ENCODE results near the gene MRPS11.

MRPS11 gene

GRCh38 chr15:88454236-88454635, 13.3 kb upstream of the MRPS11 start:
- no peaks in the 10 kb centered on the region for H3K9me3 ChIP-seq (replicated peaks; ENCODE audit: insufficient read depth, low read length)
- H3K4me3 ChIP-seq (ENCODE audit: low read length) = no peak overlapping the region
- no peaks in the 10 kb centered on the region for H3K9me2 ChIP-seq (replicated peaks; ENCODE audit: insufficient read depth, low read length)
- no peak overlapping the region for H2AFZ ChIP-seq (ENCODE audit: low read length)
- TF ChIP-seq, protein P1, sequence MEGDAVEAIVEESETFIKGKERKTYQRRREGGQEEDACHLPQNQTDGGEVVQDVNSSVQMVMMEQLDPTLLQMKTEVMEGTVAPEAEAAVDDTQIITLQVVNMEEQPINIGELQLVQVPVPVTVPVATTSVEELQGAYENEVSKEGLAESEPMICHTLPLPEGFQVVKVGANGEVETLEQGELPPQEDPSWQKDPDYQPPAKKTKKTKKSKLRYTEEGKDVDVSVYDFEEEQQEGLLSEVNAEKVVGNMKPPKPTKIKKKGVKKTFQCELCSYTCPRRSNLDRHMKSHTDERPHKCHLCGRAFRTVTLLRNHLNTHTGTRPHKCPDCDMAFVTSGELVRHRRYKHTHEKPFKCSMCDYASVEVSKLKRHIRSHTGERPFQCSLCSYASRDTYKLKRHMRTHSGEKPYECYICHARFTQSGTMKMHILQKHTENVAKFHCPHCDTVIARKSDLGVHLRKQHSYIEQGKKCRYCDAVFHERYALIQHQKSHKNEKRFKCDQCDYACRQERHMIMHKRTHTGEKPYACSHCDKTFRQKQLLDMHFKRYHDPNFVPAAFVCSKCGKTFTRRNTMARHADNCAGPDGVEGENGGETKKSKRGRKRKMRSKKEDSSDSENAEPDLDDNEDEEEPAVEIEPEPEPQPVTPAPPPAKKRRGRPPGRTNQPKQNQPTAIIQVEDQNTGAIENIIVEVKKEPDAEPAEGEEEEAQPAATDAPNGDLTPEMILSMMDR (IDR thresholded peaks at IDR 0.05; ENCODE audit: low read length) = no peak
- H3K27ac ChIP-seq (ENCODE audit: low read length) = no peak overlapping the region
- H3F3A ChIP-seq (ENCODE audit: insufficient read depth, low read length) = no peaks in the 10 kb centered on the region
- H3K79me2 ChIP-seq (ENCODE audit: low read length) = no peaks in the 10 kb centered on the region
- no peaks in the 10 kb centered on the region for H3K27me3 ChIP-seq (replicated peaks; ENCODE audit: insufficient read depth, low read length)
- no peak for DNase-seq
- H3K4me2 ChIP-seq (ENCODE audit: low read depth, low read length) = no peak overlapping the region
- H3K36me3 ChIP-seq (replicated peaks; ENCODE audit: insufficient read depth, low read length) = no peaks in the 10 kb centered on the region
- H4K20me1 ChIP-seq (ENCODE audit: insufficient read depth, low read length) = no peaks in the 10 kb centered on the region
- peaks cover 7% of the 10 kb centered on the region for H3K4me1 ChIP-seq (ENCODE audit: low read length)
- H3K9ac ChIP-seq (ENCODE audit: low read length) = no peak overlapping the region

DNA sequence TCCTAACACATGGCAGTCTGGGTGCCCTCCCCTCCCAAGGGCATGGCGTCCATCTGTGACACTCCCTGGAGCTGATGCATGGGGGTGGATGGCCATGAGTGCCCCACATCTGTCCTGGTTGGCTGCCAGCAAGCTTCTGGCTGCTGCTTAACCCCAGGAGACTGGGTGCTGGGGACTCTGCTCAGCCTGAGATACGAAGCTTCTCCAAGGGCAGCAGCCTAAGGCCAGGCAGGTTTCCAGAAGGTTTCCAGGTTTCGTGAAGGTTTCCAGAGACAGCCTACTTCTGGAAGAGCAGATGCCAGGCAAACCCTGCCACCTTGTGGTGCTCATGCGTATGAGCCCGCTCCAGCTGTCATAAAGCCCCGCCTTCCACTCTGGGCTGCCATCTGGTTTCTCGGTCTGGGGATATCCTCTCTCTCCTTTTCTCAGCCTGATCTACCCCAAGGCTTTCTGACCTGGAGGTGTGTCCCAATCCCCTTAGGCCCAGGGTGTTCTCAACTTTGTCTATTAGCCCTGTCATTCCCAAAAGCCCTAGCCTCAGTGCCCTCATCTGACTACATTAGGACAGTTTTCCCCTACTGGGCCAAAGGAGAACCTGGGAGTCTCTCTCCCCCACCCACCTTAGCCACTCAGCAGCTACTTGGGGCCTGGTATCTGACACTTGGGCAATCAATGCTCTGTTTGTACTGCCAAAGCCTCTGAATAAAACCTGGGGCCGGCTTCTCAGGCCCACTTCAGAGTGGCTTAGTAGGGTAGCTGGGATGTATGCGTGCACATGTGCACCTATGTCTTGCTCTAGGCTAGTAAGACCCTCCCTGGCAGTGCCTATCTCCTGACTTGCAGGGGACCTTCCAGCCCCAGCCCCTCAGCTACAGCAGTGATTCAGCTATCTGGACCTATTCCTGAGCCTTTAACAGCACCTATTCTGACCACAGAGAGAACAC, 12.4 kb upstream of the MRPS11 start:
- no peaks in the 10 kb centered on the region for H4K20me1 ChIP-seq (ENCODE audit: insufficient read depth, low read length)
- H2AFZ ChIP-seq (ENCODE audit: low read length) = no peak overlapping the region
- no peak overlapping the region for H3K4me3 ChIP-seq (ENCODE audit: low read length)
- 0 out of 2 replicates have a peak overlapping the region, but pooled peaks have one; percentile 8 for H3K4me2 ChIP-seq (ENCODE audit: low read depth, low read length)
- H3F3A ChIP-seq (ENCODE audit: insufficient read depth, low read length) = no peaks in the 10 kb centered on the region
- no peaks in the 10 kb centered on the region for H3K9me2 ChIP-seq (replicated peaks; ENCODE audit: insufficient read depth, low read length)
- TF ChIP-seq EZH2phosphoT487 (IDR thresholded peaks at IDR 0.05; ENCODE audit: low read length) = no peak
- TF ChIP-seq, protein P1 (IDR thresholded peaks at IDR 0.05; ENCODE audit: low read length) = peak; percentile 82
- TF ChIP-seq EZH2 (optimal IDR thresholded peaks at IDR 0.05; ENCODE audit: low read depth, low read length) = no peak
- H3K9me3 ChIP-seq (replicated peaks; ENCODE audit: insufficient read depth, low read length) = no peaks in the 10 kb centered on the region
- H3K9ac ChIP-seq (ENCODE audit: low read length) = no peak overlapping the region
- H3K79me2 ChIP-seq (ENCODE audit: low read length) = no peaks in the 10 kb centered on the region
- H3K36me3 ChIP-seq (replicated peaks; ENCODE audit: insufficient read depth, low read length) = no peaks in the 10 kb centered on the region
- no peak overlapping the region for H3K27ac ChIP-seq (ENCODE audit: low read length)
- DNase-seq = peak; percentile 80
- H3K27me3 ChIP-seq (replicated peaks; ENCODE audit: insufficient read depth, low read length) = no peaks in the 10 kb centered on the region
- H3K4me1 ChIP-seq (ENCODE audit: low read length) = peaks cover 7% of the 10 kb centered on the region

GRCh38 chr15:88456733-88457132, 10.8 kb upstream of the MRPS11 start:
- H3K9ac ChIP-seq (ENCODE audit: low read length) = no peak overlapping the region
- no peaks in the 10 kb centered on the region for H3K79me2 ChIP-seq (ENCODE audit: low read length)
- H3K27me3 ChIP-seq (replicated peaks; ENCODE audit: insufficient read depth, low read length) = no peaks in the 10 kb centered on the region
- DNase-seq = no peak
- no peak overlapping the region for H2AFZ ChIP-seq (ENCODE audit: low read length)
- no peak overlapping the region for H3K4me2 ChIP-seq (ENCODE audit: low read depth, low read length)
- no peak overlapping the region for H3K27ac ChIP-seq (ENCODE audit: low read length)
- no peaks in the 10 kb centered on the region for H4K20me1 ChIP-seq (ENCODE audit: insufficient read depth, low read length)
- H3K4me3 ChIP-seq (ENCODE audit: low read length) = no peak overlapping the region
- TF ChIP-seq, protein P1 (IDR thresholded peaks at IDR 0.05; ENCODE audit: low read length) = no peak
- TF ChIP-seq EZH2phosphoT487 (IDR thresholded peaks at IDR 0.05; ENCODE audit: low read length) = no peak
- TF ChIP-seq EZH2 (optimal IDR thresholded peaks at IDR 0.05; ENCODE audit: low read depth, low read length) = no peak
- peaks cover 7% of the 10 kb centered on the region for H3K4me1 ChIP-seq (ENCODE audit: low read length)
- no peaks in the 10 kb centered on the region; the same call in 1 of the 2 replicates for H3K36me3 ChIP-seq (replicated peaks; ENCODE audit: insufficient read depth, low read length)
- H3K9me3 ChIP-seq (replicated peaks; ENCODE audit: insufficient read depth, low read length) = no peaks in the 10 kb centered on the region
- no peaks in the 10 kb centered on the region for H3K9me2 ChIP-seq (replicated peaks; ENCODE audit: insufficient read depth, low read length)
- no peaks in the 10 kb centered on the region for H3F3A ChIP-seq (ENCODE audit: insufficient read depth, low read length)
